T-helper 9 cell (primary cell): Measurements from ENCODE around the gene ANO10.
"Not testable (repeated sequence)": the region's sequence is repeated elsewhere in the genome, so short reads cannot be mapped to it uniquely, and the experiment has no call there.

Source experiments
- DNase-seq: peaks from one replicate; pipeline ENCODE4 v3.0.0-alpha.2; 2020

Gene ANO10

GRCh38 chr3:43624619-43625305 is 3.0 kb upstream of the ANO10 start:
- no peak for DNase-seq

- peak; percentile 2 for DNase-seq
Observed at GRCh38 chr3:43620831-43621655, 768 bp downstream of the ANO10 start.

- DNase-seq, result no peak
Observed at GRCh38 chr3:43619588-43619987, 2.2 kb downstream of the ANO10 start.

GRCh38 chr3:43618142-43618541 is 3.7 kb downstream of the ANO10 start:
- no peak for DNase-seq

- DNase-seq, result no peak
Observed at GRCh38 chr3:43616034-43616433, 5.8 kb downstream of the ANO10 start.

GRCh38 chr3:43615133-43615532 is 6.7 kb downstream of the ANO10 start:
- no peak for DNase-seq

GRCh38 chr3:43613976-43614375 is 7.8 kb downstream of the ANO10 start:
- DNase-seq, result no peak

- no peak for DNase-seq
Observed at GRCh38 chr3:43612419-43612818, 9.4 kb downstream of the ANO10 start.

- DNase-seq, result no peak
Observed at GRCh38 chr3:43609406-43609805, 12.4 kb downstream of the ANO10 start.

- no peak for DNase-seq
Observed at GRCh38 chr3:43608751-43609150, 13.1 kb downstream of the ANO10 start.

GRCh38 chr3:43606284-43606683 is 15.5 kb downstream of the ANO10 start:
- no peak for DNase-seq

- DNase-seq, result not testable (repeated sequence)
Observed at GRCh38 chr3:43599959-43600358, 21.9 kb downstream of the ANO10 start.

GRCh38 chr3:43597961-43598360 is 23.9 kb downstream of the ANO10 start:
- no peak for DNase-seq

- DNase-seq, result not testable (repeated sequence)
Observed at GRCh38 chr3:43596178-43596577, 25.6 kb downstream of the ANO10 start.

GRCh38 chr3:43595280-43595679 is 26.5 kb downstream of the ANO10 start:
- not testable (repeated sequence) for DNase-seq

GRCh38 chr3:43593588-43593987 is 28.2 kb downstream of the ANO10 start:
- DNase-seq, result not testable (repeated sequence)

GRCh38 chr3:43591866-43592265 is 29.9 kb downstream of the ANO10 start:
- DNase-seq, result not testable (repeated sequence)

GRCh38 chr3:43587303-43587702 is 34.5 kb downstream of the ANO10 start:
- no peak for DNase-seq

GRCh38 chr3:43584043-43584826 is 37.6 kb downstream of the ANO10 start:
- DNase-seq, result no peak

GRCh38 chr3:43583481-43583880 is 38.3 kb downstream of the ANO10 start:
- no peak for DNase-seq

GRCh38 chr3:43582866-43583265 is 38.9 kb downstream of the ANO10 start:
- DNase-seq, result no peak

GRCh38 chr3:43581343-43581742 is 40.5 kb downstream of the ANO10 start:
- no peak for DNase-seq

GRCh38 chr3:43580181-43580580 is 41.6 kb downstream of the ANO10 start:
- no peak for DNase-seq
